Keratinocyte (primary cell): ENCODE measurements around the gene DLAT. TPM values are rescaled to one million over a fixed set of nuclear protein-coding genes. Genes with fewer than 3 reads are reported as not detected.

ENCODE experiments used
- DNase-seq: peaks from one replicate; pipeline ENCODE4 v3.0.0-alpha.2; 2011; ENCODE audit warnings: low read depth, missing footprints, low spot score
- FAIRE-seq: peaks from 2 replicates; lab custom pipeline; 2011; peaks lifted over from hg19 to GRCh38; lab: Jason Lieb, UNC
- H2AFZ ChIP-seq: 2 replicates; pipeline ENCODE4 v1.6.0; 2012; ENCODE audit warnings: low read length, control low read depth, inconsistent platforms; ENCODE audit not compliant: control insufficient read depth
- H3K27ac ChIP-seq: 2 replicates; pipeline ENCODE4 v1.5.1; 2011; ENCODE audit warnings: low read length; ENCODE audit not compliant: control insufficient read depth, insufficient read depth
- H3K27me3 ChIP-seq: 3 replicates; pipeline ENCODE4 v1.6.0; 2011; ENCODE audit warnings: low read length; ENCODE audit not compliant: control insufficient read depth, insufficient read depth; ENCODE audit errors: extremely low read depth
- H3K36me3 ChIP-seq, 2 experiments: 2 replicates in 1 of 2; 3 replicates in 1 of 2; pipeline ENCODE4 v1.5.1; 2011; ENCODE audit warnings: low read length in 2 of 2, mild to moderate bottlenecking in 1 of 2; ENCODE audit not compliant: control insufficient read depth in 2 of 2, insufficient read depth in 2 of 2; ENCODE audit errors: extremely low read depth in 1 of 2
- H3K4me1 ChIP-seq: 3 replicates; pipeline ENCODE4 v1.5.1; 2011; ENCODE audit warnings: low read length; ENCODE audit not compliant: control insufficient read depth, insufficient read depth; ENCODE audit errors: extremely low read depth
- H3K4me2 ChIP-seq: 3 replicates; pipeline ENCODE4 v1.6.0; 2011; ENCODE audit warnings: low read depth, low read length; ENCODE audit not compliant: control insufficient read depth, insufficient read depth; ENCODE audit errors: extremely low read depth
- H3K4me3 ChIP-seq, 3 experiments: fragments of 200-600 bp in 1 of 3; sonication (generic) in 1 of 3; 2 replicates in 2 of 3; 3 replicates in 1 of 3; pipeline ENCODE4 v1.5.1; 2011 to 2016; ENCODE audit warnings: low read length in 3 of 3, mild to moderate bottlenecking in 3 of 3, control low read depth in 2 of 3, inconsistent platforms in 1 of 3, low read depth in 1 of 3, mixed read lengths in 1 of 3, mixed run types in 1 of 3, moderate library complexity in 1 of 3; ENCODE audit not compliant: control insufficient read depth in 2 of 3, insufficient read depth in 2 of 3; ENCODE audit errors: extremely low read depth in 1 of 3
- H3K79me2 ChIP-seq: 2 replicates; pipeline ENCODE4 v1.6.0; 2012; ENCODE audit warnings: low read length; ENCODE audit not compliant: control insufficient read depth, insufficient read depth
- H3K9ac ChIP-seq: 3 replicates; pipeline ENCODE4 v1.6.0; 2011; ENCODE audit warnings: low read length; ENCODE audit not compliant: control insufficient read depth, insufficient read depth; ENCODE audit errors: extremely low read depth
- H3K9me1 ChIP-seq: 3 replicates; pipeline ENCODE4 v1.6.0; 2011; ENCODE audit warnings: low read length; ENCODE audit not compliant: control insufficient read depth, insufficient read depth; ENCODE audit errors: extremely low read depth
- H3K9me3 ChIP-seq: 2 replicates; pipeline ENCODE4 v1.5.1; 2012; ENCODE audit warnings: low read depth, low read length; ENCODE audit not compliant: control insufficient read depth
- H4K20me1 ChIP-seq: 3 replicates; pipeline ENCODE4 v1.6.0; 2011; ENCODE audit warnings: low read length; ENCODE audit not compliant: control insufficient read depth, insufficient read depth; ENCODE audit errors: extremely low read depth
- CTCF ChIP-seq, 3 experiments: IDR thresholded peaks in 1 of 3; conservative IDR thresholded peaks in 1 of 3; optimal IDR thresholded peaks in 1 of 3; 2 replicates in 2 of 3; 3 replicates in 1 of 3; pipeline versions ENCODE3 to v1.5.1; 2011; ENCODE audit warnings: low read length in 3 of 3, mild to moderate bottlenecking in 3 of 3, moderate library complexity in 2 of 3, control low read depth in 1 of 3, inconsistent platforms in 1 of 3; ENCODE audit not compliant: insufficient read depth in 2 of 3; ENCODE audit errors: extremely low read depth in 1 of 3
- EZH2 ChIP-seq: IDR thresholded peaks from one replicate; pipeline ENCODE4 v1.6.1; 2012; ENCODE audit warnings: inconsistent platforms, mild to moderate bottlenecking, low read length, moderate library complexity
- dilution Hi-C: fragments of 300-500 bp; cut with MboI; formaldehyde crosslinking; loops from one replicate; pipeline ENCODE4 v1.7.0; 2020; ENCODE audit warnings: low sequenced_read_pairs; ENCODE audit not compliant: extremely low pct_ligation_motif_present
- polyA plus RNA-seq, 5 experiments: library from polyadenylated mRNA; depleted of rRNA in 3 of 5; stranded (reverse) in 3 of 5; stranded (forward) in 1 of 5; unstranded in 1 of 5; fragments of >200 nt; gene quantifications; 1 replicate in 1 of 5; 2 replicates in 3 of 5; 3 replicates in 1 of 5; pipeline versions ENCODE4 v1.2.1 to v1.2.3, GENCODE V29; 2011 to 2012; ENCODE audit warnings: missing spikeins in 2 of 5, low read depth in 1 of 5, low replicate concordance in 1 of 5

Gene DLAT
- polyA plus RNA-seq, 1 donor (not counting 4 experiments of a cell fraction or from before 2014, with no cell fraction given): 41.9 TPM

- no peaks in the 10 kb centered on the region for H4K20me1 ChIP-seq
- dilution Hi-C loops: no loop called here
- H3K27me3 ChIP-seq: no peaks in the 10 kb centered on the region
- no peaks in the 10 kb centered on the region for H3K9me1 ChIP-seq
- no peak overlapping the region for H3K9ac ChIP-seq
- DNase-seq: no peak
- H3K4me3 ChIP-seq: no peak overlapping the region
- TF ChIP-seq CTCF (optimal IDR thresholded peaks at IDR 0.05 in 1 of 3, IDR thresholded peaks at IDR 0.05 in 1 of 3, conservative IDR thresholded peaks at IDR 0.05 in 1 of 3; ENCODE audit: extremely low read depth in 1 of 3, insufficient read depth in 2 of 3, low read length in 3 of 3): no peak
- no peak for TF ChIP-seq EZH2
- no peak overlapping the region for H2AFZ ChIP-seq
- no peaks in the 10 kb centered on the region for H3K9me3 ChIP-seq
- FAIRE-seq: no peak
- H3K4me1 ChIP-seq: no peaks in the 10 kb centered on the region
- no peak overlapping the region for H3K27ac ChIP-seq
- peaks cover 3% of the 10 kb centered on the region for H3K79me2 ChIP-seq
- H3K4me2 ChIP-seq: no peak overlapping the region
- H3K36me3 ChIP-seq: peaks cover 12 to 24% of the 10 kb centered on the region in 2 experiments
These were observed 8.7 kb downstream of the DLAT start for GRCh38 chr11:112033902-112034301.

GRCh38 chr11:112037527-112037926 is 12.3 kb downstream of the DLAT start:
- TF ChIP-seq CTCF (optimal IDR thresholded peaks at IDR 0.05 in 1 of 3, IDR thresholded peaks at IDR 0.05 in 1 of 3, conservative IDR thresholded peaks at IDR 0.05 in 1 of 3; ENCODE audit: extremely low read depth in 1 of 3, insufficient read depth in 2 of 3, low read length in 3 of 3) (no peak), EZH2 (no peak)
- Histone ChIP-seq H3K4me2 (no peak overlapping the region), H3K27me3 (no peaks in the 10 kb centered on the region), H4K20me1 (no peaks in the 10 kb centered on the region), H3K9me1 (no peaks in the 10 kb centered on the region), H2AFZ (no peak overlapping the region), H3K9ac (no peak overlapping the region), H3K27ac (no peak overlapping the region), H3K36me3 (peaks cover 6 to 11% of the 10 kb centered on the region in 2 experiments), H3K79me2 (no peaks in the 10 kb centered on the region), H3K9me3 (no peaks in the 10 kb centered on the region), H3K4me3 (no peak overlapping the region), H3K4me1 (peaks cover 11% of the 10 kb centered on the region)
- DNase-seq (no peak), FAIRE-seq (no peak)
- dilution Hi-C loops: no loop called here
